ENCODE data around the gene IFITM10.
"Not testable (repeated sequence)": the region's sequence is repeated elsewhere in the genome, so short reads cannot be mapped to it uniquely, and the experiment has no call there.

Gene IFITM10

DNA sequence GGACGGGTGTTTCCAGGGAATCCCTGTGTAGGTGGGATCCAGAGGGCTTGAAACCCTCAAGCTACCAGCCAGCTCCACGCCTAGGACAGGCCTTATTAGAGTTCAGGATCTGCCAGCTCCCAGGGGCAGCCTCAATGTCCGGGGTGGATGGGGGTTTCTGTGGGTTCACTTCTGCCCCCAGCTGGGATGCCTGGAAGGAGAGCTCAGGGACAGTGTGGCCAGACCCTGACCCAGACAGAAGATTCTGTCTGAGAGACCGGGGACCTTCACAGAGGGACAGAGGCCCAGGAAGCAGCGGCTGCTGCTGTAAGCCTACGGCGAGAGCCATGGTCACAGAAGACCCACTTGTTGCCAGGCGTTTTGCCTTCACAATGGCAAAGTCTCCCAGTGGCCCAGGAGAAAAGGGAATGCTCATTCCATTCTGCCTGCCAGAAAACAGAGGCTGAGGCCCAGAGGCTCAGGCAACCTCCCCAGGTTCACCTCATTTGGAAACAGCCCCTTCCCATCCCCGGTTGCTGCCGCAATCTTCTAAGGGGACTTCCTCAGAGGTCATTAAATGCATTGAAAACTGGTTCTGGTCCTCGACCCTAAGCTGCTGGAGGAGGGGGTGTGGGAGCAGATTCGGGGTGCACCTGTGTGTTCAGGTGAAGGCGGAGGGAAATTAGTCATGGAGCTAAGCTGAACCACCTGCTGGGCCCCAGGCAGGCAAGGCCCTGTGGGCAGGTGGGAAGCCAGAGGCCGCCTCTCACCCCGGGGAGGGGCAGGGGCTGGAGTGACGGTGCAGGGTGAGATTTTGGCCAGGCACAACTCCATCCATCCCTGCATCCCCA lies 58.3 kb downstream of the IFITM10 start:
- no peak for DNase-seq (ENCODE audit: low read depth in 3 of 3)

- no peak for DNase-seq (ENCODE audit: low read depth in 3 of 3)
These were observed 59.1 kb downstream of the IFITM10 start for GRCh38 chr11:1691026-1691877.

GRCh38 chr11:1690167-1691025 lies 60.0 kb downstream of the IFITM10 start:
- DNase-seq (ENCODE audit: low read depth in 3 of 3): no peak

- not testable (repeated sequence) for DNase-seq (ENCODE audit: low read depth in 3 of 3)
These were observed 60.9 kb downstream of the IFITM10 start for GRCh38 chr11:1689250-1690166.

GRCh38 chr11:1688336-1688947 lies 62.0 kb downstream of the IFITM10 start:
- DNase-seq (ENCODE audit: low read depth in 3 of 3): not testable (repeated sequence)

DNA sequence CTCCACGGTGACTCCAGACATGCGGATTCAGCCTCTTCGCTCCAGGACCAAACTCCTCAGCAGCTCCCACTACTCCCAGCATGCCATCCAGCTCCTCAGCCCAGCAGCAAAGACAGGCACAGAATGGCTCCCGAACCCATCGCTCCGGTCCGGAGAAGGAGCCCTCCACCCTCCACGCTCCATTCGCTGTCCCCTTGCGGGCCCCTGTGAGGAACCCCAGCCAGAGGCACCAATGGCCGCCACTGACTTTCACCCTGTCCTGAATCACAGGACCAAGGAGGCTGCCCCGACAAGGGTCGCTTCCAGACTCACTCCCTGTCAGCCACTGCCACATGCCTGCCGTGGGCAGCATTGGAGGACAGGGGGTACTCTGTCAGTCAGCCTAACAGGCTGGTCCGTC lies 64.2 kb downstream of the IFITM10 start:
- DNase-seq (ENCODE audit: low read depth in 3 of 3): not testable (repeated sequence)

- DNase-seq (ENCODE audit: low read depth in 3 of 3): not testable (repeated sequence)
These were observed 65.2 kb downstream of the IFITM10 start for GRCh38 chr11:1684886-1685874.

DNA sequence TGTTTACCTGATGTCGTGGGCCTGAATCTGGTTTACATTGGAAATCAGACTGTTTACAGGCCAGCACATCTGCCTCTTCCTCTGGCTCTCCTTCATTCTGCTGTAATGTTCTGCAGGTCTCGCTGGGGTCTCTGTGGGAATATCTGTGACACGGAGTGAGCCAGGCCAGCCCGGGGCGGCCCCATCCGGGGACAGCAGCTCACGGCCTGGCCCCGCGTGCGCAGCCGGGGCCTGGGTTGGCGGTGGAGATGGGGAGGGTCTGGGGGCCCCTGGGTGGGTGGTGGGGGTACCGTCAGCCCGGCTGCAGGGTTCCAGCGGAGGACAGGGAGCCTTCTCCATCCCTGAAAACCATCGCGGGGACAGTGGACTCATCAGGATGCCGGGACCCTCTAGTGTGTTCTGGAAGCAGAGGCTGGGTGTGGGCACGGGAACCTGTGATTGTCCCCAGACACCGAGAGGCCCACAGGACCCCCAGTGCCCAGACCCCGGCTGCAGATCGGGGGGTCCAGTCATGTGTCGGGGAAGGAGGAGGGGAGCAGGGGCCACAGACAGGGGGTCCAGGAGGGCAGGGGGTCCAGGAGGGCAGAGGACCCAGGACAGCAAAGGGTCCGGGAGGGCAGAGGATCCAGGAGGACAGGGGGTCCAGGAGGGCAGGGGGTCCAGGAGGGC lies 66.4 kb downstream of the IFITM10 start:
- DNase-seq (ENCODE audit: low read depth in 3 of 3): not testable (repeated sequence)

DNA sequence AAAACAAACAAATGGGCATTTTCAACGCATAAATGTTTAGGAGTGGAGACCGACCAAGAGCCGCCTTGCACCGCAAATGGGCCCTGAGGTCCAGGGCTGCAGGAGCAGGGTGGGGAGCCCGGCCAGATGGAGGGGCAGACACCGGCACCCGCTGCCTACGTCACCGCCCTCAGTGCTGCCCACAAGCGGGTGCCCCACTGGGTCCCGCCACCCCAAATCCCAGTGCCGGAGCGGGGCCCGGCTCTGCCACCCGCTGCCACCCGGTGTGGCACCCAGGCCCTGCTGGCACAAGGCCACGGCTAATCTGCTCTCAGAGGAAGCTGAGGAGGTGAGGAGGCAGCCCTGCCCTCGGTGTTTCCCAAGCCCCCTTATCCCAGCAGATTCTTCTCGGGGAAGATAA lies 67.2 kb downstream of the IFITM10 start:
- not testable (repeated sequence) for DNase-seq (ENCODE audit: low read depth in 3 of 3)

Measured in stimulated activated CD4-positive, alpha-beta T cell treated with anti-CD3 and anti-CD28 coated beads, TNF-alpha, amount 100 ng/mL, for 48 hours (primary cell).